CD8-positive, alpha-beta memory T cell (primary cell): ENCODE data around the gene SYNRG. TPM values are rescaled to one million over a fixed set of nuclear protein-coding genes. Genes with fewer than 3 reads are reported as not detected.
"Not testable (repeated sequence)": the region's sequence is repeated elsewhere in the genome, so short reads cannot be mapped to it uniquely, and the experiment has no call there.

Experiments
- CTCF ChIA-PET: fragments of 350-600 bp; sonication (Branson Sonifier 250); formaldehyde crosslinking; loops from one replicate; lab custom pipeline; 2021; ENCODE audit warnings: antibody characterized with exemption; lab: Charles Lee
- POLR2A ChIA-PET: fragments of 350-600 bp; sonication (Branson Sonifier 250); formaldehyde crosslinking; loops from one replicate; lab custom pipeline; 2021; ENCODE audit warnings: antibody characterized with exemption; lab: Charles Lee
- DNase-seq, 5 donors: peaks; one replicate each; pipeline versions ENCODE4 v3.0.0 to v3.0.0-alpha.2; 2020 to 2022; ENCODE audit warnings: mixed read lengths in 1 of 5
- H3K27ac ChIP-seq: one replicate; pipeline ENCODE4 v1.7.0; 2013; ENCODE audit warnings: low read depth, mild to moderate bottlenecking, low read length, moderate library complexity
- H3K27me3 ChIP-seq: 2 replicates; pipeline ENCODE4 v1.7.0; 2013; ENCODE audit warnings: low read length, mild to moderate bottlenecking; ENCODE audit not compliant: insufficient read depth, poor library complexity, severe bottlenecking
- H3K36me3 ChIP-seq: 2 replicates; pipeline ENCODE4 v1.7.0; 2013; ENCODE audit warnings: mild to moderate bottlenecking, low read length, moderate library complexity; ENCODE audit not compliant: insufficient read depth
- H3K4me1 ChIP-seq: 2 replicates; pipeline ENCODE4 v1.7.0; 2013; ENCODE audit warnings: mild to moderate bottlenecking, low read length, moderate library complexity; ENCODE audit not compliant: insufficient read depth
- H3K4me3 ChIP-seq: 2 replicates; pipeline ENCODE4 v1.7.0; 2013; ENCODE audit warnings: mild to moderate bottlenecking, low read length
- H3K9me3 ChIP-seq: 2 replicates; pipeline ENCODE4 v1.7.0; 2013; ENCODE audit warnings: mild to moderate bottlenecking, low read length
- H3K27ac Mint-ChIP-seq, 8 donors: one replicate each; pipeline ENCODE4 v1.8.0; 2020 to 2021; ENCODE audit warnings: mixed read lengths in 8 of 8, mild to moderate bottlenecking in 6 of 8, inconsistent platforms in 3 of 8, moderate library complexity in 3 of 8
- H3K27me3 Mint-ChIP-seq, 2 donors: one replicate each; pipeline ENCODE4 v1.8.0; 2020 to 2021; ENCODE audit warnings: mixed read lengths in 2 of 2, mild to moderate bottlenecking in 1 of 2, moderate library complexity in 1 of 2
- H3K36me3 Mint-ChIP-seq, 3 donors: one replicate each; pipeline ENCODE4 v1.8.0; 2020 to 2021; ENCODE audit warnings: mixed read lengths in 3 of 3, inconsistent platforms in 1 of 3, mild to moderate bottlenecking in 1 of 3
- H3K4me1 Mint-ChIP-seq, 3 donors: one replicate each; pipeline ENCODE4 v1.8.0; 2020 to 2021; ENCODE audit warnings: mixed read lengths in 3 of 3, inconsistent platforms in 1 of 3, mild to moderate bottlenecking in 1 of 3
- H3K4me3 Mint-ChIP-seq, 7 donors: one replicate each; pipeline ENCODE4 v1.8.0; 2020 to 2021; ENCODE audit warnings: mixed read lengths in 7 of 7, mild to moderate bottlenecking in 6 of 7, moderate library complexity in 4 of 7, inconsistent platforms in 2 of 7
- H3K9me3 Mint-ChIP-seq, 5 donors: one replicate each; pipeline ENCODE4 v1.8.0; 2020 to 2022; ENCODE audit warnings: mixed read lengths in 5 of 5, mild to moderate bottlenecking in 3 of 5, moderate library complexity in 2 of 5, inconsistent platforms in 1 of 5
- polyA plus RNA-seq: library from polyadenylated mRNA; unstranded; fragments of 300-500 nt; fragmentation: Illumina TruSeq; gene quantifications from one replicate; pipeline ENCODE4 v1.2.3, GENCODE V29; 2021
- total RNA-seq, 2 experiments: library from RNA; stranded (reverse); gene quantifications; one replicate each; pipeline ENCODE4 v1.2.3, GENCODE V29; 2021

Gene SYNRG
- total and polyA plus RNA-seq, 3 experiments from 2014 or later: 42.3 to 104 (median 50.8) TPM

DNA sequence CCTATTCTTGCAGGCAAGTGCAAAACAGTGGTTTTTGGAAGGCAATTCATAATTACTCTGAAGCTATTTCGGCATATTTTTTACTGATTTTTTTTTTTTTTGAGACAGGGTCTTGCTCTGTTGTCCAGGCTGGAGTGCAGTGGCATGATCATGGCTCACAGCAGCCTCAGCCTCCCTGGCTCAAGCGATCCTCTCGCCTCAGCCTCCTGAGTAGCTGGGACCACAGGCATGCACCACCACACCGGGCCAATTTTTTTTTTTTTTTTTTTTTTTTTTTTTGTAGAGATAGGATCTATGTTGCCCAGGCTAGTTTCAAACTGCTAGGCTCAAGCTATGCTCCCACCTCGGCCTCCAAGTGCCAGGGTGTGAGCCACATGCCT is 813 bp upstream of the SYNRG start:
- peak overlapping the region; percentile 89 to 99 (median 92) for H3K27ac Mint-ChIP-seq
- H3K4me1 Mint-ChIP-seq: peaks cover 27 to 42% (median 29%) of the 10 kb centered on the region in 3 donors
- Histone ChIP-seq H3K4me3 (peak overlapping the region; percentile 58), H3K4me1 (peaks cover 30% of the 10 kb centered on the region), H3K27ac (peak overlapping the region; percentile 63)
- ChIA-PET POLR2A (interaction anchor here (0.6 to 2.0 kb wide), 8 partner anchors 8 to 251 kb away, joined by 3 to 8 read pairs (median 6); partner anchors contain the start of genes ACACA and TADA2A), CTCF (interaction anchor here (0.7 to 4.6 kb wide), 22 partner anchors 7 to 203 kb away, joined by 3 to 43 read pairs (median 4); partner anchors contain the start of genes ACACA, DDX52 and TADA2A)
- H3K27me3 ChIP-seq, DNase-seq, H3K27me3 Mint-ChIP-seq, H3K36me3 ChIP-seq, H3K9me3 Mint-ChIP-seq, H3K9me3 ChIP-seq: not testable (repeated sequence)
- H3K4me3 Mint-ChIP-seq: peak overlapping the region; percentile 78 to 99 (median 85)
- H3K36me3 Mint-ChIP-seq: peaks cover 0 to 34% (median 1%) of the 10 kb centered on the region in 3 donors

DNA sequence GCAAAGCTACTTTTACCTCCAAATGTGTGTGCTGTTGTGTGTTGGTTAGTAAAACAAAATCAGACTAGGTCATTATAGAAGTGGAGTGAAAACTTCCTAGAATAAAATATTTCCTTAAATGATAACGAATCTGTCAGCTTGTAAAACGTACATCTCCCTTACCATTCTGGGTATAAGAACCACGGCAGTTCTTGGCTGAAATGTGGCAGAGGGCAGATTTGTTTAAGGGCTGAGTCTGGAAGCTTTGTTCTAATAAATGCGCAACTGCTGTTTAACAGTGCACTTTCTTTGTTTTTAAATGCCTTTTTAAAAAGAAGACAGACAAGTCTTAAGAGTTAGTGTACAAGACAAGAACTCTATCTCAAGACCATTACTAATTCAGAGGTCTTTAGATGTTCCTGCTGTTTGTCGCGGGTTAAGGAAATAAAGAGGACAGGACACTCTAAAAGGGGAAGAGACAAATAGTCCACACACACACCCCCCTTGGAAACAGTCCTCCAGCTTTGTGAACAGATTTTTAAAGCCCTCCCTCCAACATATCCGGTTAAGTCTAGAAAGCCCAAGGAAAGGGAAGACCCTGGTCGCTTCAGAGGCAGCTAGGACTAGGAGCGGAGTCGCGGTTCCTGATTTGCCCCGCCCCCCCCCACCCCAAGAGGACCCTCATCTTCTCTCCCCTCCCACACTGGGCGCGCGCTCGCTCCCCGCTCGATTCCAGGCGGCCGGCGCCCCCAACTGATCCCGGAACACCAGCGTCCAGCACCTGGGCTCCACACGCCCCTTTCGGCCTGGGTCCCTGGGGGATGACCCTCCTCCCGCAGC is 658 bp downstream of the SYNRG start:
- H3K4me1 Mint-ChIP-seq: peaks cover 42 to 57% (median 44%) of the 10 kb centered on the region in 3 donors
- DNase-seq: peak in 4 of 5 donors; percentile 4 to 50 (median 30)
- Histone ChIP-seq H3K27me3 (no peaks in the 10 kb centered on the region), H3K4me3 (peak overlapping the region; percentile 58), H3K4me1 (peaks cover 45% of the 10 kb centered on the region), H3K9me3 (no peaks in the 10 kb centered on the region), H3K36me3 (no peaks in the 10 kb centered on the region), H3K27ac (peak overlapping the region; percentile 60)
- peaks cover 0 to 24% (median 2%) of the 10 kb centered on the region in 3 donors for H3K36me3 Mint-ChIP-seq
- no peaks in the 10 kb centered on the region for H3K9me3 Mint-ChIP-seq
- H3K27me3 Mint-ChIP-seq: no peaks in the 10 kb centered on the region
- H3K4me3 Mint-ChIP-seq: peak overlapping the region; percentile 78 to 99 (median 85)
- ChIA-PET CTCF (interaction anchor here (1.0 to 4.6 kb wide), 22 partner anchors 9 to 235 kb away, joined by 3 to 43 read pairs (median 4); partner anchors contain the start of genes ACACA, DDX52, DUSP14 and TADA2A), POLR2A (interaction anchor here (0.6 to 2.0 kb wide), 8 partner anchors 9 to 249 kb away, joined by 3 to 7 read pairs (median 5); partner anchors contain the start of genes ACACA, DUSP14 and TADA2A)
- H3K27ac Mint-ChIP-seq: peak overlapping the region; percentile 85 to 99 (median 92)

DNA sequence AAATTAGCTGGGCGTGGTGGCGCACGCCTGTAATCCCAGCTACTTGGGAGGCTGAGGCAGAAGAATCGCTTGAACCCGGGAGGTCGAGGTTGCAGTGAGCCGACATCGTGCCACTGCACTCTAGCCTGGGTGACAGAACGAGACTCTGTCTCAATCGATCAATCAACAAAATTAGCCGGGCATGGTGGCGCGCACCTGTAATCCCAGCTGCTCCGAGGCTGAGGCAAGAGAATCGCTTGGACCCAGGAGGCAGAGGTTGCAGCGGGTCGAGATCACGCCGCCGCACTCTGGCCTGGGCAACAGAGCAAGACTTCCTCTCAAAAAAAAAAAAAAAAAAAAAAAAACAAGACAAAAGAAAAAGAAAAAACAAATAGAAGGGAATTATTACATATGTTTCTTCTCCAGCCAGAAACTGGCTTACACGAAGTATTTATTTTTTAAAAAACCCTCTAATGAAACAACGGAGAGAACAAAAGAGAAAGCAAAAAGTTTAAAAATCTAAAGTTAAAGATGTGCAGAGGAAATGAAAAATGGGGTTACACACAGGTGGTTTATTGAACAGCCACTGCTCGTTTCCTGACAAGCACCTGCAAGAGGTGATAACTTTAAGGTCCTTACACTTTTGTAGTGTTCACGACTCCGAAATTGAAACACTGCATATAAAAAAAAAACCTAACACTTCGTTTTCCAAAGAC is 1.4 kb downstream of the SYNRG start:
- Mint-ChIP-seq H3K4me3 (peak overlapping the region; percentile 78 to 99 (median 85)), H3K36me3 (peaks cover 0 to 22% (median 2%) of the 10 kb centered on the region in 3 donors), H3K27me3 (no peaks in the 10 kb centered on the region), H3K27ac (peak overlapping the region; percentile 85 to 99 (median 92)), H3K4me1 (peaks cover 49 to 65% (median 52%) of the 10 kb centered on the region in 3 donors), H3K9me3 (no peaks in the 10 kb centered on the region)
- peaks cover 51% of the 10 kb centered on the region for H3K4me1 ChIP-seq
- H3K9me3 ChIP-seq: no peaks in the 10 kb centered on the region
- peak overlapping the region; percentile 58 for H3K4me3 ChIP-seq
- no peaks in the 10 kb centered on the region for H3K36me3 ChIP-seq
- ChIA-PET CTCF (interaction anchor here (3.0 to 4.6 kb wide), 2 partner anchors 14 to 81 kb away, joined by 18 to 43 read pairs; no protein-coding TSS in a partner anchor), POLR2A (interaction anchor here (2.0 kb wide), 1 partner anchor 248 kb away, joined by 7 read pairs; no protein-coding TSS in a partner anchor)
- H3K27ac ChIP-seq: peak overlapping the region; percentile 60
- peak in 4 of 5 donors; percentile 12 to 70 (median 62) for DNase-seq
- no peaks in the 10 kb centered on the region for H3K27me3 ChIP-seq

DNA sequence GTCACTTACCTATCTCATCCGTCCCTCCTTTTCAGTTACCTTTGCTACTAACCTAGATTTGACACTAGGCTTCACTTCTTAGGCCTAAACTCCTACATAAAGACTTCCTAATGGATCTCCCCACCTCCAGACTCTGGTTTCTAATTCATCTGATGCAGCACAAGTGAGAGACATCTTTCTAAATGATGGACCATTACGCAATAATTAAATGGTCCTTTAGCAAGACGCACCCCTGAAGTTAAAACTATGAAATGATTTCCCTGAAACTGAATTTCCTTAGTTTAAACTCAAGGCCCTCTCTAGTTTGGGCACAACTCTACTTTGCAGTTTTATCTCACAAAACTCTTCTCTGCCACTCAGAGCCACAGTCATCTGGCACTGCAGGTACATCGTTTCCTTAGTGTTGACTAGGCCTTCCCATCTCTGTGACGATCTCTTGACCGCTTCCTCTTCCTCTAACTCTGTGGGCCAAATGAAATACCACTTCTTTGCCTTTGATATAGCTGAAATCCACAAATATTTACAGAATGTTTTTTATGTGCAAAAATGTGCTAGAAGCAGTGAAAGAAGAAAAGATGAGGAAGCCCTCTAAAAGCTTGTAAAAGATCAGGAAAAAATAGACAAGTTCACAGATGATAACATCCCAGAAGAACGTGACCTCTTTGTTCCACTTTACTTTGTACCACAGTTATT is 3.3 kb downstream of the SYNRG start:
- Histone ChIP-seq H3K36me3 (no peaks in the 10 kb centered on the region), H3K27ac (peak overlapping the region; percentile 20), H3K9me3 (no peaks in the 10 kb centered on the region), H3K4me1 (peaks cover 66% of the 10 kb centered on the region), H3K4me3 (peak overlapping the region; percentile 15), H3K27me3 (no peaks in the 10 kb centered on the region)
- no peaks in the 10 kb centered on the region for H3K27me3 Mint-ChIP-seq
- H3K27ac Mint-ChIP-seq: peak overlapping the region; percentile 75 to 99 (median 90)
- ChIA-PET CTCF (interaction anchor here (1.2 kb wide), 1 partner anchor 14 kb away, joined by 3 read pairs; no protein-coding TSS in a partner anchor), POLR2A (interaction anchor here (0.6 to 1.5 kb wide), 4 partner anchors 10 to 185 kb away, joined by 3 to 5 read pairs (median 3); no protein-coding TSS in a partner anchor)
- peaks cover 0 to 25% (median 4%) of the 10 kb centered on the region in 3 donors for H3K36me3 Mint-ChIP-seq
- H3K4me1 Mint-ChIP-seq: peaks cover 54 to 75% (median 60%) of the 10 kb centered on the region in 3 donors
- DNase-seq: peak in 4 of 5 donors; percentile 12 to 71 (median 60)
- peak overlapping the region; percentile 78 to 99 (median 83) for H3K4me3 Mint-ChIP-seq
- no peaks in the 10 kb centered on the region for H3K9me3 Mint-ChIP-seq

DNA sequence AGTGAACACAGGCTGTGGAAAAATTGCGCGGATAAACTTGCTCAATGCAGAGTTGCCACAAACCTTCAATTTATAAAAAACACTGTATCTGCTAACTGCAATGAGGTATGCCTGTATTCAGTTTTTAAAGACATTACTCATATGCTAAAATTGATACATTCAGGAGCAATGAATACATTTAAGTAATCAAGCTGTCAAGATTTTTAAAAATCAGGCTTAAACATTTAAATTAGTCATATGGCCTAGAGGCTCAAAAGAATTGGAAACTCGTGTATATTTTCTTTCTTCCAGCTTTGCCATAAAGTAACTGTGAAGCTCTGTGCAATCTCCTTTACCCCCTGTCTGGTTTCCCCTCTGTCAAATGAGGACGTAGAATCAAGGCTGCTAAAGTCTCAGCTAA is 4.1 kb downstream of the SYNRG start:
- H3K4me1 ChIP-seq: peaks cover 73% of the 10 kb centered on the region
- no peaks in the 10 kb centered on the region for H3K27me3 ChIP-seq
- ChIA-PET CTCF (interaction anchor here (1.2 kb wide), 1 partner anchor 12 kb away, joined by 3 read pairs; no protein-coding TSS in a partner anchor), POLR2A (interaction anchor here (0.6 to 1.5 kb wide), 3 partner anchors 10 to 184 kb away, joined by 3 to 5 read pairs (median 3); no protein-coding TSS in a partner anchor)
- H3K27ac ChIP-seq: no peak overlapping the region
- Mint-ChIP-seq H3K9me3 (no peaks in the 10 kb centered on the region), H3K4me3 (peak overlapping the region; percentile 78 to 94 (median 82)), H3K36me3 (peaks cover 0 to 33% (median 7%) of the 10 kb centered on the region in 3 donors), H3K4me1 (peaks cover 60 to 80% (median 68%) of the 10 kb centered on the region in 3 donors), H3K27ac (peak overlapping the region; percentile 87 to 99 (median 90)), H3K27me3 (no peaks in the 10 kb centered on the region)
- H3K4me3 ChIP-seq: peak overlapping the region; percentile 2
- H3K9me3 ChIP-seq: no peaks in the 10 kb centered on the region
- peaks cover 4% of the 10 kb centered on the region for H3K36me3 ChIP-seq
- DNase-seq: no peak

DNA sequence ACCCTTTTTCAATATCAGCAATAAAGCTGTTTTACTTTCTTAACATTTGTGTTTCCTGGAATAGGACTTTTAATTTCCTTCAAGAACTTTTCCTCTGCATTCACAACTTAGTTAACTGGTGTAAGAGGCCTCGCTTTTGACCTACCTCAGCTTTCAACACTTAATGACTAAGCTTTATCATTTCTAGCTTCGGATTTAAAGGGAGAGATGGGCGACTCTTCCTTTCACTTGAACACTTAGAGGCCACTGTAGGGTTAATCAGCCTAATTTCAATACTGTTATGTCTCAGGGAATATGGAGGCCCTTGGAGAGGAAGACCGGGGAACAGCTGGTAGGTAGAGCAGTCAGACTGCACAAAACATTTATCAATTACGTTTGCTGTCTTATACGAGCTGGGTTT is 4.7 kb downstream of the SYNRG start:
- Mint-ChIP-seq H3K9me3 (no peaks in the 10 kb centered on the region), H3K27ac (peak overlapping the region; percentile 87 to 99 (median 90)), H3K4me3 (peak overlapping the region; percentile 78 to 94 (median 82)), H3K4me1 (peaks cover 60 to 80% (median 68%) of the 10 kb centered on the region in 3 donors), H3K36me3 (peaks cover 0 to 37% (median 7%) of the 10 kb centered on the region in 3 donors), H3K27me3 (no peaks in the 10 kb centered on the region)
- H3K27ac ChIP-seq: no peak overlapping the region
- no peaks in the 10 kb centered on the region for H3K27me3 ChIP-seq
- H3K9me3 ChIP-seq: no peaks in the 10 kb centered on the region
- peak overlapping the region; percentile 2 for H3K4me3 ChIP-seq
- H3K36me3 ChIP-seq: peaks cover 8% of the 10 kb centered on the region
- POLR2A ChIA-PET: no interaction called here
- no peak for DNase-seq
- peaks cover 72% of the 10 kb centered on the region for H3K4me1 ChIP-seq
- CTCF ChIA-PET: interaction anchor here (0.8 to 1.2 kb wide), 2 partner anchors 12 to 77 kb away, joined by 3 read pairs; no protein-coding TSS in a partner anchor

DNA sequence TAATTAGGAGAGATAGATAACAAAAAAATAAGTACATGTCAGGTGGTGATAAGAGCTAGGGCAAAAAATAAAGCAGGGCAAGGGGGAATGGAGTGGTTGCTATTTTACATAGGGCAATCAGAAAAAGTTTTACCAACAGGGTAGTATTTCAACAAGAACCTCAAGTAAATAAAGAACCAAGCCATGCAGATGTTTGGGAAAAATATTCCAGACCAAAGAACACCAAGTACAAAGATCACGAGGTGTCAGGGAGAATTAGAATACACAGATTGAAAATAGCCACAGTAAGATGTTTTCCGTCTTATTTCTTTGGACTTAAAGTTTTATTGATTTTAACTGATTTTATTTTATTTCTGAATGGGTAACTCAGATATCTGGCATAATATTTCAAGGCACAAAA is 11.1 kb downstream of the SYNRG start:
- H3K4me1 ChIP-seq: peaks cover 35% of the 10 kb centered on the region
- H3K36me3 ChIP-seq: peaks cover 33% of the 10 kb centered on the region
- peaks cover 13 to 74% (median 15%) of the 10 kb centered on the region in 3 donors for H3K36me3 Mint-ChIP-seq
- H3K27ac ChIP-seq: no peak overlapping the region
- H3K27me3 ChIP-seq: no peaks in the 10 kb centered on the region
- ChIA-PET CTCF (no interaction called here), POLR2A (no interaction called here)
- no peaks in the 10 kb centered on the region for H3K27me3 Mint-ChIP-seq
- DNase-seq: no peak
- H3K27ac Mint-ChIP-seq: peak overlapping the region in 7 of 8 donors; percentile 12 to 87 (median 56)
- no peaks in the 10 kb centered on the region for H3K9me3 Mint-ChIP-seq
- H3K4me1 Mint-ChIP-seq: peaks cover 50 to 84% (median 67%) of the 10 kb centered on the region in 3 donors
- no peaks in the 10 kb centered on the region for H3K9me3 ChIP-seq
- H3K4me3 ChIP-seq: no peak overlapping the region
- H3K4me3 Mint-ChIP-seq: no peak overlapping the region
